ENCODE data around the gene ATP9B. TPM values are rescaled to one million over a fixed set of nuclear protein-coding genes. Genes with fewer than 3 reads are reported as not detected.

The ATP9B gene
- total RNA-seq, 1 donor from 2014 or later = 12.6 TPM

- H3K4me3 ChIP-seq (ENCODE audit: insufficient read depth, low read depth, low read length) = no peak overlapping the region
- peaks cover 7% of the 10 kb centered on the region for H3K27me3 Mint-ChIP-seq (ENCODE audit: low read depth, unreplicated experiment)
- no peaks in the 10 kb centered on the region for H3K4me1 Mint-ChIP-seq (ENCODE audit: low read depth, unreplicated experiment)
- H3K27ac ChIP-seq (ENCODE audit: low read depth, low read length) = no peak overlapping the region
- DNase-seq (ENCODE audit: low read depth) = no peak
- peaks cover 3% of the 10 kb centered on the region for H3K36me3 Mint-ChIP-seq (ENCODE audit: low read depth, unreplicated experiment)
- H2AFZ ChIP-seq (ENCODE audit: low read depth, low read length) = no peak overlapping the region
- no peaks in the 10 kb centered on the region for H3K79me2 ChIP-seq (ENCODE audit: insufficient read depth, low read length)
- H3K4me2 ChIP-seq (ENCODE audit: low read length) = no peak overlapping the region
- H3K9me3 ChIP-seq (ENCODE audit: insufficient read depth, low read depth, low read length) = no peaks in the 10 kb centered on the region
- no peak overlapping the region for H3K4me3 Mint-ChIP-seq (ENCODE audit: unreplicated experiment)
- H3K27me3 ChIP-seq (ENCODE audit: insufficient read depth, low read length) = peaks cover 3% of the 10 kb centered on the region
- no peak for TF ChIP-seq EZH2 (IDR thresholded peaks at IDR 0.05; ENCODE audit: insufficient read depth, low read length)
- TF ChIP-seq, protein P1, sequence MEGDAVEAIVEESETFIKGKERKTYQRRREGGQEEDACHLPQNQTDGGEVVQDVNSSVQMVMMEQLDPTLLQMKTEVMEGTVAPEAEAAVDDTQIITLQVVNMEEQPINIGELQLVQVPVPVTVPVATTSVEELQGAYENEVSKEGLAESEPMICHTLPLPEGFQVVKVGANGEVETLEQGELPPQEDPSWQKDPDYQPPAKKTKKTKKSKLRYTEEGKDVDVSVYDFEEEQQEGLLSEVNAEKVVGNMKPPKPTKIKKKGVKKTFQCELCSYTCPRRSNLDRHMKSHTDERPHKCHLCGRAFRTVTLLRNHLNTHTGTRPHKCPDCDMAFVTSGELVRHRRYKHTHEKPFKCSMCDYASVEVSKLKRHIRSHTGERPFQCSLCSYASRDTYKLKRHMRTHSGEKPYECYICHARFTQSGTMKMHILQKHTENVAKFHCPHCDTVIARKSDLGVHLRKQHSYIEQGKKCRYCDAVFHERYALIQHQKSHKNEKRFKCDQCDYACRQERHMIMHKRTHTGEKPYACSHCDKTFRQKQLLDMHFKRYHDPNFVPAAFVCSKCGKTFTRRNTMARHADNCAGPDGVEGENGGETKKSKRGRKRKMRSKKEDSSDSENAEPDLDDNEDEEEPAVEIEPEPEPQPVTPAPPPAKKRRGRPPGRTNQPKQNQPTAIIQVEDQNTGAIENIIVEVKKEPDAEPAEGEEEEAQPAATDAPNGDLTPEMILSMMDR (IDR thresholded peaks at IDR 0.05; ENCODE audit: insufficient read depth, low read depth, low read length) = no peak
- FAIRE-seq = no peak
- H3K4me1 ChIP-seq (ENCODE audit: insufficient read depth, low read length) = peaks cover 3% of the 10 kb centered on the region
- H3K27ac Mint-ChIP-seq (ENCODE audit: unreplicated experiment) = no peak overlapping the region
- no peaks in the 10 kb centered on the region for H3K9me3 Mint-ChIP-seq (ENCODE audit: unreplicated experiment)
- H4K20me1 ChIP-seq (ENCODE audit: insufficient read depth, low read length) = peaks cover 8% of the 10 kb centered on the region
- no peak overlapping the region for H3K9ac ChIP-seq (ENCODE audit: low read length)
- no peaks in the 10 kb centered on the region for H3K36me3 ChIP-seq (ENCODE audit: insufficient read depth, low read length)
Observed at GRCh38 chr18:79379931-79380815, 311.0 kb downstream of the ATP9B start.

GRCh38 chr18:79380816-79381806, 311.9 kb downstream of the ATP9B start:
- no peaks in the 10 kb centered on the region for H3K36me3 ChIP-seq (ENCODE audit: insufficient read depth, low read length)
- Mint-ChIP-seq H3K36me3 (ENCODE audit: low read depth, unreplicated experiment) (peaks cover 3% of the 10 kb centered on the region), H3K27me3 (ENCODE audit: low read depth, unreplicated experiment) (peaks cover 7% of the 10 kb centered on the region), H3K4me1 (ENCODE audit: low read depth, unreplicated experiment) (no peaks in the 10 kb centered on the region), H3K27ac (ENCODE audit: unreplicated experiment) (no peak overlapping the region), H3K4me3 (ENCODE audit: unreplicated experiment) (no peak overlapping the region), H3K9me3 (ENCODE audit: unreplicated experiment) (no peaks in the 10 kb centered on the region)
- peaks cover 3% of the 10 kb centered on the region for H3K4me1 ChIP-seq (ENCODE audit: insufficient read depth, low read length)
- no peak overlapping the region for H3K4me2 ChIP-seq (ENCODE audit: low read length)
- no peak overlapping the region for H3K27ac ChIP-seq (ENCODE audit: low read depth, low read length)
- H4K20me1 ChIP-seq (ENCODE audit: insufficient read depth, low read length) = peaks cover 8% of the 10 kb centered on the region
- H3K9ac ChIP-seq (ENCODE audit: low read length) = no peak overlapping the region
- no peak overlapping the region for H3K4me3 ChIP-seq (ENCODE audit: insufficient read depth, low read depth, low read length)
- no peaks in the 10 kb centered on the region for H3K79me2 ChIP-seq (ENCODE audit: insufficient read depth, low read length)
- DNase-seq (ENCODE audit: low read depth) (no peak), FAIRE-seq (no peak)
- H3K27me3 ChIP-seq (ENCODE audit: insufficient read depth, low read length) = peaks cover 3% of the 10 kb centered on the region
- TF ChIP-seq, protein P1 (IDR thresholded peaks at IDR 0.05; ENCODE audit: insufficient read depth, low read depth, low read length) = peak; percentile 66
- TF ChIP-seq EZH2 (IDR thresholded peaks at IDR 0.05; ENCODE audit: insufficient read depth, low read length) = no peak
- no peak overlapping the region for H2AFZ ChIP-seq (ENCODE audit: low read depth, low read length)
- no peaks in the 10 kb centered on the region for H3K9me3 ChIP-seq (ENCODE audit: insufficient read depth, low read depth, low read length)

Measured in astrocyte (in vitro differentiated cells and primary cell).